Vagina (tissue), 2 donors: ENCODE data around the gene CLEC18B. TPM values are rescaled to one million over a fixed set of nuclear protein-coding genes. Genes with fewer than 3 reads are reported as not detected.

Experiments
- DNase-seq, 2 donors: peaks; one replicate each; pipeline ENCODE4 v3.0.0-alpha.2; 2017; ENCODE audit errors: extremely low spot score in 2 of 2
- H3K27ac ChIP-seq: fragments of 200-600 bp; sonication (generic); one replicate; pipeline ENCODE4 v1.5.1; 2019
- H3K27me3 ChIP-seq: fragments of 200-600 bp; sonication (generic); one replicate; pipeline ENCODE4 v1.5.1; 2019
- H3K36me3 ChIP-seq, 2 donors: fragments of 200-600 bp; sonication (generic); one replicate each; pipeline ENCODE4 v1.5.1; 2017 to 2019
- H3K4me1 ChIP-seq: fragments of 200-600 bp; sonication (generic); one replicate; pipeline ENCODE4 v1.5.1; 2019
- H3K4me3 ChIP-seq, 2 donors: fragments of 200-600 bp; sonication (generic); 1 replicate in 1 of 2; 2 replicates in 1 of 2; pipeline ENCODE4 v1.5.1; 2016 to 2019
- H3K9me3 ChIP-seq: fragments of 200-600 bp; sonication (generic); one replicate; pipeline ENCODE4 v1.5.1; 2019
- CTCF ChIP-seq, 3 experiments: fragments of 450-650 bp in 2 of 3; fragments of 200-600 bp in 1 of 3; sonication (generic) in 1 of 3; IDR thresholded peaks; one replicate each; pipeline ENCODE4 v1.5.1; 2017 to 2019; ENCODE audit warnings: antibody characterized with exemption in 3 of 3, mild to moderate bottlenecking in 2 of 3, moderate library complexity in 2 of 3
- POLR2A ChIP-seq, 2 donors: fragments of 450-650 bp; IDR thresholded peaks; one replicate each; pipeline ENCODE4 v1.6.1; 2017; ENCODE audit warnings: antibody characterized with exemption in 2 of 2, mild to moderate bottlenecking in 2 of 2, moderate library complexity in 2 of 2
- POLR2AphosphoS5 ChIP-seq, 2 donors: sonication (generic); formaldehyde crosslinking; IDR thresholded peaks; one replicate each; pipeline ENCODE4 v1.9.0; 2017; ENCODE audit warnings: antibody characterized with exemption in 2 of 2, mild to moderate bottlenecking in 2 of 2, low read depth in 1 of 2; ENCODE audit not compliant: insufficient read depth in 1 of 2
- intact Hi-C: fragments of 100-400 bp; cut with DNase I; formaldehyde crosslinking; loops from one replicate; pipeline ENCODE4 v1.15.1; 2023
- total RNA-seq: library from RNA; depleted of rRNA; stranded (reverse); fragments of >200 nt; gene quantifications from one replicate; pipeline ENCODE4 v1.2.3, GENCODE V29; 2016

The CLEC18B gene
- total RNA-seq, 1 donor from 2014 or later, result 6.4 TPM

DNA sequence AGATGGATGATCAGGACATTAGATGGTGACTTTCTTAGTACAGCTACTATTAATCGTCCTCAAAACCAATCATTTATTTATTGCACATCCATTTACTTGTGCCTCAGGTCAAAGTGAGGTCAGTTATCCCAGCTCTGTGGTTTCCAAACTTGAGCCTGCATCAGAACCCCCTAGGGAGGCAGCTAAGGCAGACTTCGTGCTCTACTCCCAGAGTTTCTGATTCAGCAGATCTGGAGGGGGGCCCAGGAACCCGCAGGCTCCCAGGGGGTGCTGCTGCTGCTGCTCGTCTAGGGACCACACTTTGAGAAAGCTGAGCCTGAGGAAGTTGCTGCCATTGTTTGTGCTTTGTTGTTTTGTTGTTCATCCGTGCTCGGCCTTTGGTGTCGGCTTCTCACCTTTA is 44.0 kb upstream of the CLEC18B start:
- intact Hi-C loops, result no loop called here
- no peaks in the 10 kb centered on the region for H3K9me3 ChIP-seq
- H3K36me3 ChIP-seq, result peaks cover 0 to 88% of the 10 kb centered on the region in 2 donors
- no peak for TF ChIP-seq POLR2A (IDR thresholded peaks at IDR 0.05)
- TF ChIP-seq POLR2AphosphoS5 (IDR thresholded peaks at IDR 0.05; ENCODE audit: insufficient read depth in 1 of 2, low read depth in 1 of 2), result no peak
- TF ChIP-seq CTCF (IDR thresholded peaks at IDR 0.05), result no peak
- H3K27ac ChIP-seq, result no peak overlapping the region
- no peaks in the 10 kb centered on the region for H3K27me3 ChIP-seq
- no peak overlapping the region for H3K4me3 ChIP-seq
- no peak for DNase-seq
- no peaks in the 10 kb centered on the region for H3K4me1 ChIP-seq

DNA sequence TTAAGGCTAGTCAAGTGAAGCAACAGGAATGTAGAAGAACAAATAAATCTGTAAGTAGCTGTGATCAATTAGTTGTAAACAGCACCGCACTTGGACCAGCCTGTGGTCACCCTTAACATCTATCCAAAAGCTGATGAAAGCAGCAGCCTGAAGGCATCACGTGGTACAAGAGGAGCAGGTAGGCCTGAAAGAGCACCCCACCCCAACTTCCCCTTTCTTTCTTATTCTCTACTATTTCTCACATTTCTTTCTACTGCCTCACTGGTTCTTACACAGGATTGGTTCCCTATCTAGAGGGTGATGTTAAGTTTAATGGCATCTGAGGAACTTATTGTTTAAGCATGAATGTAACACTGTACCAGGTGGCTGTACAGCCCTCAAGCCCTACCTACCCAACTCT is 42.6 kb upstream of the CLEC18B start:
- Histone ChIP-seq H3K36me3 (peaks cover 0 to 80% of the 10 kb centered on the region in 2 donors), H3K4me1 (no peaks in the 10 kb centered on the region), H3K4me3 (no peak overlapping the region), H3K9me3 (no peaks in the 10 kb centered on the region), H3K27ac (no peak overlapping the region), H3K27me3 (no peaks in the 10 kb centered on the region)
- TF ChIP-seq POLR2A (IDR thresholded peaks at IDR 0.05), result no peak
- TF ChIP-seq POLR2AphosphoS5 (IDR thresholded peaks at IDR 0.05; ENCODE audit: insufficient read depth in 1 of 2, low read depth in 1 of 2), result no peak
- TF ChIP-seq CTCF (IDR thresholded peaks at IDR 0.05), result no peak
- no peak for DNase-seq
- intact Hi-C loops, result no loop called here

GRCh38 chr16:74462361-74462760 is 41.1 kb upstream of the CLEC18B start:
- Histone ChIP-seq H3K4me3 (no peak overlapping the region), H3K27me3 (no peaks in the 10 kb centered on the region), H3K9me3 (no peaks in the 10 kb centered on the region), H3K27ac (no peak overlapping the region), H3K4me1 (no peaks in the 10 kb centered on the region), H3K36me3 (peaks cover 0 to 66% of the 10 kb centered on the region in 2 donors)
- no peak for DNase-seq
- TF ChIP-seq POLR2AphosphoS5 (IDR thresholded peaks at IDR 0.05; ENCODE audit: insufficient read depth in 1 of 2, low read depth in 1 of 2) (peak in 1 of 2 donors; percentile 49), CTCF (IDR thresholded peaks at IDR 0.05) (no peak)
- intact Hi-C loops, result no loop called here

DNA sequence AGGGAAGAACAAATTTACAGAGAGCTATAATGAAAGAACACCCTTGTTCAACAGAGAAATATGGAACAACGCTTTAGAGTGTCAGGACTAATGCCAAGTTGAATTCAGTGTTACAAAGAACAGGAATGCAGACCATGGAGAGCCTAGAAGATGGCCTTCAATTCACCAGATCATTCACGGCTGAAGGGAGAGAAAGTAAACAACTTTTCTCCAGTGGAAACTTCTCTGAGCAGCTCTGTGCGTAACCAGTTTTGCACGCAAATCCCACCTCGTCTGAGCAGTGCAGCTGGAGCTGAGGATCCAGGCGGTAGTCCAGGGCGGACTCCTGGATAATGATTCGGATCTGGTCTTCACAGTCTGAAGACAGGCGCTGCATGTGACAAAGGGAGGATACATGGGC is 40.5 kb upstream of the CLEC18B start:
- intact Hi-C loops, result no loop called here
- no peaks in the 10 kb centered on the region for H3K9me3 ChIP-seq
- no peaks in the 10 kb centered on the region for H3K27me3 ChIP-seq
- TF ChIP-seq POLR2AphosphoS5 (IDR thresholded peaks at IDR 0.05; ENCODE audit: insufficient read depth in 1 of 2, low read depth in 1 of 2) (no peak), CTCF (IDR thresholded peaks at IDR 0.05) (no peak), POLR2A (IDR thresholded peaks at IDR 0.05) (no peak)
- H3K27ac ChIP-seq, result no peak overlapping the region
- H3K4me3 ChIP-seq, result no peak overlapping the region
- no peak for DNase-seq
- peaks cover 0 to 62% of the 10 kb centered on the region in 2 donors for H3K36me3 ChIP-seq
- no peaks in the 10 kb centered on the region for H3K4me1 ChIP-seq

- Histone ChIP-seq H3K36me3 (peaks cover 0 to 65% of the 10 kb centered on the region in 2 donors), H3K27ac (no peak overlapping the region), H3K9me3 (no peaks in the 10 kb centered on the region), H3K27me3 (no peaks in the 10 kb centered on the region), H3K4me3 (no peak overlapping the region), H3K4me1 (no peaks in the 10 kb centered on the region)
- TF ChIP-seq CTCF (IDR thresholded peaks at IDR 0.05) (no peak), POLR2A (IDR thresholded peaks at IDR 0.05) (no peak), POLR2AphosphoS5 (IDR thresholded peaks at IDR 0.05; ENCODE audit: insufficient read depth in 1 of 2, low read depth in 1 of 2) (no peak)
- intact Hi-C loops, result no loop called here
- no peak for DNase-seq
These were observed 39.3 kb upstream of the CLEC18B start for GRCh38 chr16:74460542-74460941.
